HG02678 (cell line): Measurements from ENCODE around the gene PCYOX1L.
"Not testable (repeated sequence)": the region's sequence is repeated elsewhere in the genome, so short reads cannot be mapped to it uniquely, and the experiment has no call there.

Experiments
- ATAC-seq: cut with Tn5 transposase; IDR thresholded peaks from one replicate; pipeline ENCODE4 v1.9.1; 2021; ENCODE audit warnings: mild to moderate bottlenecking, moderate library complexity; ENCODE audit not compliant: unreplicated experiment

Gene PCYOX1L

DNA sequence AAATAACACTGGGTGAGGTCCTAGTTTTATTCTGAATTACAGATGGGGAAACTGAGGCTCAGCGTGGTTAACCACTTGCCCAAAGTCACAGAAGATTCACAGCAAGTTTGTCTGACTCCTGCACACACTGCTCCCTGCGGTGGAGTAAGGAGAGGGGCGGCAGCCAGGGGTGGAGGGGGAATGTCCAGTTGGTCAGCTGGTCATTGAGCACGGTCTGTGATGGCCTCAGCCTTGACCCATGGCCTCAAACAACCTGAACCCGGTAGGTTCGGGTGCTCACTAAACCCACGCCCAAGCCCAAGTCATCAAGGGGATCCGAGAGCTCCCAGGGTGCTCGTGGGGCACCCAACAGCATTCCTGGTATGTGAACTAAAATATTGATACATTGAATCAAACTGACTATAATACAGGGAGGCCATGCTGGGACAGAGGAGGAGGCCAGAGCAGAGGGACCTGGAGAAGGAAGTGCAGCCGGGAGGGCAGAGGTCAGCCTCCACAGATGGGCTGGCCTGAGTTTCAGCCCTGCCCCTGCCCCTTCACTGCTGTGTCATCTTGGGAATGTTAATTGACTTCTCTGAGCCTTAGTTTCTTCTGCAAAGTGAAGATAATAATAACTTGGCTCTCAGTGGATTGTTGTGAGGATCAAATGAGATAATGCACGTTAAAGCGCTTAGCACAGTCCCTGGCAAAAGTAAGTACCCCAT lies 24.8 kb downstream of the PCYOX1L start:
- ATAC-seq = no peak

DNA sequence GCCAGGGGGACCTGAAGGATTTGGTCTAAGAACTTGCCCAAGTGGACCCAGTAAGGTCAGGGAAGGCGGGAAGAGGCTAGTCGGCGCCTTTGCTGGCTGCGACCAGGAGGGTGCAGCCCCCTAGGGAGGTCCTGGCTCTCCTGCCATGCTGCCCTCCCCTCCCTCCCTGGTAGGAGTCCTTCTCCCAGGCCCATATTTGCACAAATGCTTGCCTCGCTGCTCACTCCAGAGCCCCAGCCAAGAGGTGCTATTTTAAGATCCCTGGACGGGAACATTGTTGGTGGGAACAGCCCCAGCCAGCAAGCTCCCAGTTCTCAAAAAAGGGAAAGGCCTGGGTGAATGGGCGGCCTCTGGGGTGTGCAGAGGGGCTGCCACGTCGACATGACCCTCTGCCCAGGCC lies 25.6 kb downstream of the PCYOX1L start:
- ATAC-seq = no peak

DNA sequence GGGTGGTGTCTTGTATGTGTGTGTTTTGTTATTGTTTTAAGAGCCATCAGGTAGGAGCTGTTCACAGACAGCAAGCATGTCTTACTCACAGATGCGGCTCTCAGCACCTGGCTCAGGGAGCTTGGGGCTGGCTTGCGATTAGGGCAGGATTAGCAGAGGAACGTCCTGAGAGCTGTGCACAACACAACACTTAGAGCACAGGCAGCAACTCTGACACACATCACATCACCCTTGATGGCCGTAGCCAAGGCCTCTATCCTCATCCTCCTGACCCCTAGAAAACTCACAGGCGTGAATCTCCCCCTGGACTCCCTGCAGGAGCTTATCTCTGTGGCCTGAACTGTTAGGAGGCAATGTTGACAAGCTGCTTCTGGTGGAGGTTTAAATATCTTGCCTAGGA lies 28.3 kb downstream of the PCYOX1L start:
- no peak for ATAC-seq

DNA sequence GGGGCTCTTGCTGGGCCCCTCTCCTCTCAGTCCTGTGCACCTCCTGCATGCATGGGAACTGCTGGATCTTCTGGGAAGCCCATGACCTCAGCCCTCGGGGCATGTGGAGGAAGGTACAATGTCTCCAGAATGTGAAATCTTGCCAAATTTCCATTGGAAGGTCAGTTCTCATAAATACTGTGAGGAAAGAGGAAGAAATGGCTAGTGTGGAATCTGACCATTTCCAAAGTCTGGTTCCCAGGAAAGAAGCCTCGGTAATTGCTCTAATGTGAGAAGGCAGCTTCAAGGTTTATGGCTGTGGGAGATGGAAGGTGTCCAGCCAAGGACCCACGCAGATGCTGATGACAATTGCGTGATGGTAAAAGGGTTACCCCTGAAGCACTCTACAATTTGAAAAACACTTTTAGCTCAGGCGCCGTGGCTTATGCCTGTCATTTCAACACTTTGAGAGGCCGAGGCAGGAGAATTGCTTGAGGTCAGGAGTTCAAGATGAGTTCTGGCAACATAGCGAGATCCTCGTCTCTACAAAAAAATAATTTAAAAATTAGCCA lies 29.3 kb downstream of the PCYOX1L start:
- no peak for ATAC-seq

DNA sequence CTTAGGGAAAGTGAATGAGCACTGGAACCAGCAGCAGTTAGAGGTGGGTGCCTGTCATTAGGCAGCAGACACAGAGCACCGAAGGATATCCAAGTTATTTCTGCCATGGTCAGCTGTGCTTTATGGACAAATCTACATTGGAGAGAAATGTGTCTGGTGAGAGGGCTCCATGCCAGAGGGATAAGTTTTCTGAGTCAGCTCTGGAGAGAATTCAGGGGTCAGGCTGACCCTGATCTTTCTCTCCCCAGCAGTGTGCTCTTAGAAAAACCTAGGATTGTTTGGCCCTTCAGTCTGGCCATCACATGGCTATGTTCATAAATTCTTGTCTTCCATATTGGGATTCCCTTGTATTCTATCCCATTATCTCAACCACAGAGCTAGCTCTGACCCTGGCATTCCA lies 30.1 kb downstream of the PCYOX1L start:
- no peak for ATAC-seq

DNA sequence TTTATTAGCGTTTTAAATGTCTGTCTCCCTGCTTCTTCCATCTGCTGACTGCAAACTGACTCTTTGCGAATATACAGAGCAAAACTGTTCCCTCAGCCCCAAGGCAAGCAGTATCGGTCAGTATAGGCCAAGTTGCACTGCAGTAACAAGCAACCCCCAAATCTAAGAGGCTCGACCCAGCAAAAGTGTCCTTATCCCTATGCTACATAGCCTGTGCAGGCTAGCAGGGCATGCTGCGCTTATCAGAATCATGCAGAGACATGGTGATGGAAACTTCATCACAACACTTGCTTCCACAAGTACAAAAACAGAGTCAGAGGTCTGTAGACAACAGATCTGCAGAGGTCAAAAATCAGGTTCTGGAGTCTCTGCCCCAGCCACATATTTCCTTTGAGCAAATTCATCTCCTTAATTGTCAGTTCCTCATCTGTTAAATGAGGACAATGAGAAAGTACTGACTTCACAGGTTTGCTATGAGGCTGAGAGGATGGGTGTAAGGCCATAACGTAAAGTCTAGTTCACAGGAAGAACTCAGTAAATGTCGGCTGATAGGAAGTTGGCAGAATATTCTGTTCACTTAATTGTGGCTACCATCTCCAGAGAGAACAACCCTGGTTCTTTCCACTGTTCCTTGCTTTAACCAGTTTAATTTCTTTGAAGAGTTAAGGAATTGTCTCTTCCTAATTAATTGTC lies 30.8 kb downstream of the PCYOX1L start:
- no peak for ATAC-seq

DNA sequence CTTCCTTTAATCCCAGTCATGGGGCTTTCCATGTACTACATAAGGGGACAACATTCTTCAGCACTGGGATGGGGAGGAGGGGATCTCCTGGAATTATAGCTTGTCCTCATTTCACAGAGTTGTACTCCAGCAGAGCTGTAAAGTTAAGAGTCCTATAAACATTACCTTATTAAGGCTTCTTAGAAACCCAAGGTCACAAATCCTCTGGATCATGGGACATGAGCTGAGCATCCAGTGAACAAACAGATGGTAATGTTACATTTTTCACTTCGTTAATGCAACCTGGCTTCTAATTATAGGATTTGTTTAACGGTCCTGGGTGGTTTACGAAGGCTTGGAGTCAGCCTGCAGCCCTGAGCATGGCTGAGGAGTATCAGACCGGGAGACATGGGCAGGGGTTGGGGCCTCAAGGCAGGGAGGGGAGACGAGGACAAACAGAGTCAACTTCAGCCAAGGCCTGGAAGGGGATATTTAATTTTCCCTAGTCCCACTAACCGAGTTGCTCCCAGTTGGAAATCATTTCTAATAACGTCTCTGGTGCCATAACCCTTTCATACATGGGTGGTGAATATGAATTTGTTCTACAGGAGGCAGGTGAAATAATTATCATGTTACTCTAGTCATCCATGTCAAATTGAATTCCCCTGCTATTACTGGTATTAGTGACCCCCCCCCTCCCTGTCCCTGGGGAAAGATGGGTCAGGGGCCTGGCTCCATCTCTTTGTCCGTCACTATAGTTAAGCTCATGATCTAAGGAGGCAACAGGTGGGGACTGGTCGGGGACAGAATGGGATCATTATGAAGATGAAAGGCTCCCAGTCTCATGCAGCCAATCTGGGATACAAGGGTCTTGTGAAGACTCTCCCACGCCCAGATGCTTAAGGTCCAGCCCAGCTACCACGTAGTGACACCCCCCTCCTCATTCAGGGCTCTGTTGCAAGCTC lies 32.0 kb downstream of the PCYOX1L start:
- no peak for ATAC-seq

DNA sequence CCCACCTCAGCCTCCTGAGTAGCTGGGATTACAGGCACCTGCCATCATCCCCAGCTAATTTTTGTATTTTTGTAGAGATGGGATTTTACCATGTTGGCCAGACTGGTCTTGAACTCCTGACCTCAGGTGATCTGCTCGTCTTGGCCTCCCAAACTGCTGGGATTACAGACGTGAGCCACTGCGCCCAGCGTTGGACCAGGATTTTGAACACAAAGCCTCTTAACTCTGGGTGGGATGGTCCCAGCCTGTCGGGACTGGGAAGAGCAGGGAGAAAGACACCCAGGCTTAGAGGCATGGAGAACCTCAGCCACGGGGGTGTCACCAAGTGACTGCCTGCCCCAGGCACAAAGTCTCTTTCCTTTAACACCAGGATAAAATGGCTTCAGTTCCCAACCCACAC lies 33.2 kb downstream of the PCYOX1L start:
- ATAC-seq = not testable (repeated sequence)

DNA sequence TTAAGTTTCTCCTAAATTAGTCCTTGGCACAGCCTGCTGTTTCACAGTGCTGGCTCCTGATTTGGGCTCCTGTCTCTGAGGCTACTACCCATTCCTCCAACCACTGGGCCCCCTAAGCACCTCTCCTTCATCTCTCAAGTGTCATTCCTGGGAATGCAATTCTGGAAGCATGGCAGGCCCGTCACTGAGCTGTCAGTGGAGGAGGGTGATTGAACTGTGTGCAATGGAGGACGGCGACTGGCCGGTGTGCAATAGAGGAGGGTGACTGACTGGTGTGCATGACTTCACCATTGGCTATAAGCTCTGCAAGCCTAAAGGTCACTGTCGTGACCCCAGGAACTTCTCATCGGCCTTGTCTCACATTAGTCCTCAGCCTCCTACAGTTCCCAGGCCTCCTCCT lies 33.7 kb downstream of the PCYOX1L start:
- ATAC-seq = no peak

DNA sequence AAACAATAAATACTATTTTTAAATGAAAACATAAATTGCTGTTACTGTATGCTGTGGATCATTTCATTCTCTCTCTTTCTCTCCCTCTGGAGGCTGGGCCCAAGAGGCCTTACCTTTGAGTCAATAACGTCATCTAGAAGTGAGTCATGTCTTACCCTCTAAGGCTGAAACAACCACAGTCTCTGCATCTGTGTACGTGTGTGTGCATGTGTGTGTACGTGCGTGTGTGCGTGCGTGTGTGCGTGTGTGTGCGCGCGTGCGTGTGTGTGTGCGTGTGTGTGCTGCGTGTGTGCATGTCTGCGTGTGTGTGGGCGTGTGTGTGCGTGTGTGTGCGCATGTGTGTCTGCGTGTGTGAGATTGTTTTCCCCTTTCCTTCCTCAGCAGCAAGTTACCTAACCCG lies 34.9 kb downstream of the PCYOX1L start:
- ATAC-seq = no peak

DNA sequence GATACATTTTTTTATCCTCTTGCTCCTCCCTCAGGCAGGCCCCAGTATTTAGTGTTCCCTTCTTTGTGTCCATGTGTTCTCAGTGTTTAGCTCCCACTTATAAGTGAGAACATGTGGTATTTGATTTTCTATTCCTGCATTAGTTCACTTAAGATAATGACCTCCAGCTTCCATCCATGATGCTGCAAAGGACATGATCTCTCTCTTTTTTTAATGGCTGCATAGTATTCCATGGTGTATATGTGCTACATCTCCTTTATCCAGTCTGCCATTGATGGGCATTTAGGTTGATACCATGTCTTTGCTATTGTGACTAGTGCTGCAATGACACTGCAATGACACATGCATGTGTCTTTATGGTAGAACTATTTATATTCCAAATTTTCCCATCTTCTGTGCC lies 37.1 kb downstream of the PCYOX1L start:
- ATAC-seq = not testable (repeated sequence)

DNA sequence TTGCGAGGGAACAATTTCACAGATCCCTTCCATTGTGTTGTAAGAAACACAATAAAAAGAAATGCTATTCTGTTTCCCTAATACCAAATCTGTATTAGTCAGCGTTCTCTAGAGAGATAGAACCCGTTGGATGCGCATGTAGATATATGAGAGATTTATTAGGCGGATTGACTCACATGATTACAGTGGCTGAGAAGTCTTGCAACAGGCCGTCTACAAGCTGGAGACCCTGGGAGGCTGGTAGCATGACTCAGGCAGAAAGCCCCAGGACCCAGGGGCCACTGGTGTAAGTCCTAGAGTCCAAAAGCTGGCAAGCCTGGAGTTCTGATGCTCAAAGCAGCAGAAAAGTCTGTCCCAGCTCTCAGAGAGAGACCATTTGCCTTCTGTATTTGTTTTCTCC lies 39.7 kb downstream of the PCYOX1L start:
- no peak for ATAC-seq

DNA sequence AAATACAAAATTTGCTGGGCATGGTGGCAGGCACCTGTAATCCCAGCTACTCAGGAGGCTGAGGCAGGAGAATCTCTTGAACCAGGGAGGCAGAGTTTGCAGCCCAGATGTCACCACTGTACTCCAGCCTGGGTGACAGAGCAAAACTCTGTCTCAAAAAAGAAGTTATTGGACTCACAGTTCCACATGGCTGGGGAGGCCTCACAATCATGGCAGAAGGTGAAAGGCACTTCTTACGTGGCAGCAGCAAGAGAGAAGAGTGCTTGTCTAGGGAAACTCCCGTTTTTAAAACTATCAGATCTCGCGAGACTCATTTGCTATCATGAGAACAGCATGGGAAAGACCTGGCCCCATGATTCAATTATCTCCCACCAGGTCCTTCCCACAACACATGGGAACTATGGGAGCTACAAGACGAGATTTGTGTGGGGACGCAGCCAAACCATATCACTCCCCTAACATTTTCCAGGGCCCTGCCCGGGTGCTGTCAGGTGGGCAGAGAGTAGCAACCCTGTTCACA lies 41.0 kb downstream of the PCYOX1L start:
- not testable (repeated sequence) for ATAC-seq

DNA sequence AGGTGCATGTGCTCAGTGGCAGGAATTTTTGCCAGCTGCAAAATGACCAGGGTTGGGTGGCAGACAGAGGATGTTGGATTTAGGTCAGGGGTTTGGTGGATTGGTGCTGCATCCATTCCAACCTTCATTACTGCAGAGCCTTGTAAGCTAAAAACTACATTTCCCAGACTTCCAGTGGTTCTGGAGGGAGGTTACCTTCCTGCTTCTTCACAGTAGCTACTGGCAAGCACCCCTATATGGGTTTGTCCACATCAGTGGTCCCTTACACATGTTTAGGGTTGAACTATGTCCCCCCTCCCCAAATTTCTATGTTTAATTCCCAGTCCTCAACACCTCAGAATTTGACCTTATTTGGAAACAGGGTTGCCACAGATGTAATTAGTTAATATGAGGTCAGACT lies 41.9 kb downstream of the PCYOX1L start:
- no peak for ATAC-seq

DNA sequence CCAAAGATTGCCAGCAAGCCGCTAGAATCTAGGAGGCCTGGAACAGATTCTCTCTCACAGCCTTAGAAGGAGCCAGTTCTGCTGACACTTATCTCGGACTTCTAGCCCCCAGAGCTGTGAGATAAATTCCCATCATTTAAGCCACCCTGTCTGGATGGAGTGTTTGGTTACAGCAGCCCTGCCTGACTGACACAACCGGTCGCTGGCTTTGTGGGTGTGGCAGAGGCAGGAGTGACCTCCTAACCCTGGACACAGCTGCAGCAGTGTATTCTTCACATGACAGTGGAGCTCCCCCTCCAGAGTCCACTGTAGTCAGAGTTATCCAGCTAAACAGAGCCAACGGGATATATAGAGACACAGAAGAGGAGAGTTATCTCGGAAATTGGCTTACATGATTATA lies 42.5 kb downstream of the PCYOX1L start:
- ATAC-seq = no peak

DNA sequence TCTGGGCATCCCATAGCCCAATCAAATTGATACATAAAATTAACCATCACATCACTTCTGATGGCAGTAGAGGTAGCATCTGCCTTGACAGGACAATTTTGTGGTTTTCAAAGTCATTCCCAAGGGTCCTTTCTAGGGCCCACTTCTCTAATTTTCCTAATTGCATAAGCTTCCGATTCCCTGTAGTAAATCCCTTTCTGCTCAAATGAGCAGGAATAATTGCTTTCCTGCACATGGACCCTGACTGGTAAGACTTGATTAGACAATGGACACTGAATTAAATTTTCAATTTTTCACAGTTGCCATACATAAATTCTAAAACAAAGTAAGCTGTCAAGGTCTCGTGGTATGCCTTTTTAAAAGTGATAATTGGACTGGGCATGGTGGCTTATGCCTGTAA lies 43.2 kb downstream of the PCYOX1L start:
- ATAC-seq = no peak

DNA sequence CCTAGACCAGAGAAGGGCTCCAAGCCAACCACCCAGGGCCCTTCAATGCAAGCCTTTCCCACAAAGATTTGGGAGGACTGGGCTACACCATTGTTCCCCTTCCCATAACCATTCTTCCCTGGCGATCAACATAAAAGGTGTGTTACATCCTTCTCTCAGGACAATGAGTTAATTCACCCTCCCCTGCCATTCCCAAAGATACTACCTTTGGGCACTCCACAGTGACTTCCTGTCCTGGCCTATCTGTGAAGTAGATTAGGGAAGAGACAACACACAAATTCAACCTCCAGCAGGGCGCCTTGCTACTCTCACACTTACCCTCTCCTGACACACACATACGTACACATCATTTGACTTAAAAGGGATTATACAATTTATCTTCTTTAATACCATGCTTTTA lies 44.4 kb downstream of the PCYOX1L start:
- ATAC-seq = no peak

DNA sequence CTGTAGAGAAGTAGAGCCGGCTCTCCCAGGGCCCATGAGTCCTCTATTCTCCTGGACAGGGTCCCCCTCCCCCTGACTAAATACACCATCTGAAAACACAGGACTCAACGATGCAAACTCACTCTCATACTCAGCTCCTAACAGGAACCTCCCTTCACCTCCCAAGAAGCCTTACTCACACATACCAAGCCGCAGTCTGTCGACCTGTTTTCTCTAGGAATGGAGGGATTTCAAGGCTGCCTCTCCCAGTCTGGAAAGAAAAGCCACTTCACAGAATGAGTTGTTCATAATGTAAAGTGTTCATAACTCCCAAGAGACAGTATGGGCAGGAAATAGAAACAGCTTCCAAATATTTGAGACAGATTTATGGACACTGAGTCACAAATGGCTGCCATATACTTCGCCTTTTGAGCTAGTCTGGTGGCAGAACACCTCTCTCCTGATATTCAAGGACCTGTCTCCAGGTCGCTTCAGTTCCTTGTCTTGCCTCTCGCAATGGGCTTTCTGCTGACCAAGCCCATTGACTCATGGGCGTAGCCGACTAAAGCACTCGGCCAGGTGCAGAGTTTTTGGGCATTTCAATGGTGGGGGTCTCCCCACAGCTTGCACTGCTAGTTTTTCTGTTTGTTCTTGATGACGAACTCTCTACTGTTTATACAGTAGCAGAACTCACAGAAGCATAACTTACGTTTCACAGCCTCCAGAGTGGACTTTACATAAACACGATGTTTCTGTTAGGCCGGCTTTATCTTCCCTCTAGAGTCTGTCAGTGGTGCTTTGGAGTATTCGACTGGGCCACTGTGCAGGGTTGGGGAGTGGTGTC lies 46.3 kb downstream of the PCYOX1L start:
- ATAC-seq = no peak

DNA sequence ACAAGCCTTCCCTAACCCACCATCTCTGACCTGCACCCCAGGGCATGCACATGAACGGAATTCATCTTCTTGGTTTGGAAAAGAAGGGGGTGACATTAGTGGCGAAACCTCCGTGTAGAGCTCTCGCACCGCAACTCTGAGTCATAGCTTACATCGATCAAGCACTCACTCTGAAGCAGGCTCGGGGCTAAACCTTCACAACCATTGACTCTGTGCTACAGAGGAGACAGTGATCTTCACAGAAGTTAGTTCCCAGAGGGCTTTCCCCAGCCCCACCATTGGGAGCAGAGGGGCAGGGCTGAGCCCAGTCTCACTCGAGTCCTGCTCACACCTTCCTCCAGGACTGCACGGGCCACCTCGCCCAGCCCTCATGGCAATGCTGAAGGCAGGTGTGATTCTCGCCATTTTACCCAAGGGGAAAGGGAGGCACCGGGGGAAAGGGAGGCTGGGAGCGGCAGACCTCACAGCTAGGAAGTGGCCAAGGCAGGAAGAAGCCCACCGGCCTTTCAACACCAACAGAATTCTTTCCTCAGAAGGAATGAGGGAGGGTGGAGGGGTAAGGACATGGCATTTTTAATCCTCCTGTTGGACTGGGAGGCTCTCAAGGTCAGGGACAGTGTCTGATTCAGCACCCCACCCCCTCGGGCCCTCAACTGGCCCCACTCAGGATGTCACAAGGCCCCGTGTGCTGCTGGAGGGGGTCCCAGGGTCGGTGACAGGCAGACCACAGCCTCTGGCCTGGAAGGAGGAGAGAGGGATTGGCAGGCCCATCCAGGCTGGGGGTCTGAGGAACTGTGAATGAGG lies 47.1 kb downstream of the PCYOX1L start:
- ATAC-seq = no peak
